MM.1S (cell line): ENCODE results near the gene LPIN1.

Experiments
- DNase-seq: peaks from one replicate; pipeline ENCODE4 v3.0.0-alpha.2; 2015
- H2AFZ ChIP-seq: fragments of 300-600 bp; sonication (generic); 2 replicates; pipeline ENCODE4 v1.6.0; 2016; ENCODE audit warnings: antibody characterized with exemption, low read length
- H3F3A ChIP-seq: fragments of 300-600 bp; sonication (generic); 2 replicates; pipeline ENCODE4 v1.6.1; 2016; ENCODE audit warnings: mild to moderate bottlenecking, antibody characterized with exemption, low read length, moderate library complexity, mixed read lengths; ENCODE audit not compliant: insufficient read depth
- H3K27ac ChIP-seq: fragments of 300-600 bp; sonication (generic); 2 replicates; pipeline ENCODE4 v1.5.1; 2016; ENCODE audit warnings: mild to moderate bottlenecking, low read length
- H3K27me3 ChIP-seq: fragments of 300-600 bp; sonication (generic); replicated peaks from 2 replicates; pipeline ENCODE4 v1.6.0; 2016; ENCODE audit warnings: low read length; ENCODE audit not compliant: insufficient read depth
- H3K36me3 ChIP-seq: fragments of 300-600 bp; sonication (generic); replicated peaks from 2 replicates; pipeline ENCODE4 v1.6.1; 2016; ENCODE audit warnings: mild to moderate bottlenecking, low read length, mixed read lengths; ENCODE audit not compliant: insufficient read depth
- H3K4me1 ChIP-seq: fragments of 300-600 bp; sonication (generic); 2 replicates; pipeline ENCODE4 v1.6.1; 2016; ENCODE audit warnings: low read length, mixed read lengths
- H3K4me2 ChIP-seq: fragments of 300-600 bp; sonication (generic); 2 replicates; pipeline ENCODE4 v1.6.0; 2016; ENCODE audit warnings: low read depth, low read length
- H3K4me3 ChIP-seq: fragments of 300-600 bp; sonication (generic); 2 replicates; pipeline ENCODE4 v1.5.1; 2016; ENCODE audit warnings: low read length, mixed read lengths
- H3K79me2 ChIP-seq: fragments of 300-600 bp; sonication (generic); 2 replicates; pipeline ENCODE4 v1.6.1; 2016; ENCODE audit warnings: mixed run types, low read length, mixed read lengths
- H3K9ac ChIP-seq: fragments of 300-600 bp; sonication (generic); 2 replicates; pipeline ENCODE4 v1.6.1; 2016; ENCODE audit warnings: low read length, mixed read lengths
- H3K9me2 ChIP-seq: fragments of 300-600 bp; sonication (generic); replicated peaks from 2 replicates; pipeline ENCODE4 v1.6.1; 2016; ENCODE audit warnings: mild to moderate bottlenecking, low read length, mixed read lengths; ENCODE audit not compliant: insufficient read depth
- H3K9me3 ChIP-seq: fragments of 300-600 bp; sonication (generic); replicated peaks from 2 replicates; pipeline ENCODE4 v1.6.1; 2016; ENCODE audit warnings: mild to moderate bottlenecking, low read length, mixed read lengths; ENCODE audit not compliant: insufficient read depth
- H4K20me1 ChIP-seq: fragments of 300-600 bp; sonication (generic); 2 replicates; pipeline ENCODE4 v1.6.1; 2016; ENCODE audit warnings: mild to moderate bottlenecking, low read length, moderate library complexity, mixed read lengths; ENCODE audit not compliant: insufficient read depth
- EZH2 ChIP-seq: fragments of 300-600 bp; sonication (generic); optimal IDR thresholded peaks from 2 replicates; pipeline ENCODE3; 2017; ENCODE audit warnings: low read depth, mild to moderate bottlenecking, antibody characterized with exemption, low read length, mixed read lengths
- EZH2phosphoT487 ChIP-seq: fragments of 300-600 bp; sonication (generic); IDR thresholded peaks from 2 replicates; pipeline ENCODE4 v1.6.1; 2018; ENCODE audit warnings: antibody characterized with exemption, low read length
- TF ChIP-seq, protein P1 (sequence below): fragments of 300-600 bp; sonication (generic); IDR thresholded peaks from 2 replicates; pipeline ENCODE4 v1.5.1; 2016; ENCODE audit warnings: antibody characterized with exemption, low read length, mixed read lengths

LPIN1 gene

DNA sequence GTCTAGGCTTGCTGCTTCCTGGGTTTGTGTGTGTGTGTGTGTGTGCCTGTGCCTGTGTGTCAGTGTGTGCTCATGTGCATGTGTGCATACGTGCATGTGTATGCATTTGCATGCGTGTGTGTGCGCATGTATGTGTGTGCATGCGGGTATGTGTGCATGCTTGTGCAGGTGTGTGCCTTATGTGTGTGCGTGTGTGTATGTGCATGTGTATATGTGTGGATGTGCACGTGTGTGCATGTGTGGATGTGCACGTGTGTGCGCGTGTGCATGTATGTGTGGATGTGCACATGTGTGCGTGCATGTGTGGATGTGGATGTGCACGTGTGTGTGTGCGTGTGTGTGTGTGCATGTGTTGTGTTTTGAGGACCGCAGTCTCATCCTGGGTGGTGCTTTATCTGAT lies 42.8 kb downstream of the LPIN1 start:
- TF ChIP-seq EZH2 (no peak), EZH2phosphoT487 (no peak)
- TF ChIP-seq, protein P1, sequence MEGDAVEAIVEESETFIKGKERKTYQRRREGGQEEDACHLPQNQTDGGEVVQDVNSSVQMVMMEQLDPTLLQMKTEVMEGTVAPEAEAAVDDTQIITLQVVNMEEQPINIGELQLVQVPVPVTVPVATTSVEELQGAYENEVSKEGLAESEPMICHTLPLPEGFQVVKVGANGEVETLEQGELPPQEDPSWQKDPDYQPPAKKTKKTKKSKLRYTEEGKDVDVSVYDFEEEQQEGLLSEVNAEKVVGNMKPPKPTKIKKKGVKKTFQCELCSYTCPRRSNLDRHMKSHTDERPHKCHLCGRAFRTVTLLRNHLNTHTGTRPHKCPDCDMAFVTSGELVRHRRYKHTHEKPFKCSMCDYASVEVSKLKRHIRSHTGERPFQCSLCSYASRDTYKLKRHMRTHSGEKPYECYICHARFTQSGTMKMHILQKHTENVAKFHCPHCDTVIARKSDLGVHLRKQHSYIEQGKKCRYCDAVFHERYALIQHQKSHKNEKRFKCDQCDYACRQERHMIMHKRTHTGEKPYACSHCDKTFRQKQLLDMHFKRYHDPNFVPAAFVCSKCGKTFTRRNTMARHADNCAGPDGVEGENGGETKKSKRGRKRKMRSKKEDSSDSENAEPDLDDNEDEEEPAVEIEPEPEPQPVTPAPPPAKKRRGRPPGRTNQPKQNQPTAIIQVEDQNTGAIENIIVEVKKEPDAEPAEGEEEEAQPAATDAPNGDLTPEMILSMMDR, result no peak

DNA sequence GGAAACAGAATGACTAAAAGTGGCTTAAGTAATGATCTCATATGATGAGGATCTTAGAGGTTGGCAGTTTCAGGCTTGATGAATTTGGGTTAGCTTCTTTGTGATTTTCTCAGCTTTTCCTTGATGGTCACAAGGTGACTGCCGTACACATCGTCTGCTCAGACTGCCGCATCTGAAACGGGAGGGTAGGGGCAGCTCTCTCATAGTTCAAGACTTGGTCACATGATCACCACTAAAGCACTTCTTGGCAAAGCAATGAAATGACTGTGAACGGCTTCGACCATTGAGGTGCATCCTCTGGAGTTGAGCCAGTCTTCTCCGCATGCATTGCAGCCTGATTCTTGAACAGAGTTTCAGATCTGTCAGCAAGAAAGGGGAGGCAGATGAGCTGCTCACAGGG lies 43.8 kb downstream of the LPIN1 start:
- Histone ChIP-seq H4K20me1 (no peaks in the 10 kb centered on the region; the same call in 1 of the 2 replicates), H3K36me3 (peaks cover 52% of the 10 kb centered on the region), H2AFZ (no peak overlapping the region), H3K9me3 (no peaks in the 10 kb centered on the region), H3F3A (no peaks in the 10 kb centered on the region), H3K9me2 (no peaks in the 10 kb centered on the region), H3K9ac (no peak overlapping the region), H3K27me3 (no peaks in the 10 kb centered on the region), H3K4me1 (no peaks in the 10 kb centered on the region), H3K27ac (no peak overlapping the region), H3K79me2 (peaks cover 62% of the 10 kb centered on the region), H3K4me3 (no peak overlapping the region), H3K4me2 (no peak overlapping the region)
- TF ChIP-seq EZH2phosphoT487, result no peak
- TF ChIP-seq EZH2, result no peak
- TF ChIP-seq, protein P1, result no peak
- no peak for DNase-seq

More for the DNA sequence above, 42.8 kb downstream of the LPIN1 start:
- H3K9me3 ChIP-seq, result no peaks in the 10 kb centered on the region
- no peaks in the 10 kb centered on the region for H3K27me3 ChIP-seq
- H3K9me2 ChIP-seq, result no peaks in the 10 kb centered on the region
- H3K4me1 ChIP-seq, result no peaks in the 10 kb centered on the region
- H3K4me3 ChIP-seq, result no peak overlapping the region
- H3F3A ChIP-seq, result peaks cover 3% of the 10 kb centered on the region; the same call in 1 of the 2 replicates
- H2AFZ ChIP-seq, result no peak overlapping the region
- no peaks in the 10 kb centered on the region; the same call in 1 of the 2 replicates for H4K20me1 ChIP-seq
- H3K27ac ChIP-seq, result no peak overlapping the region
- peaks cover 64% of the 10 kb centered on the region for H3K79me2 ChIP-seq
- H3K36me3 ChIP-seq, result peaks cover 49% of the 10 kb centered on the region
- H3K4me2 ChIP-seq, result no peak overlapping the region
- H3K9ac ChIP-seq, result no peak overlapping the region
- DNase-seq, result no peak

- DNase-seq, result no peak
- no peak overlapping the region for H2AFZ ChIP-seq
- 0 out of 2 replicates have a peak, but pooled peaks cover 5% of the 10 kb centered on the region for H4K20me1 ChIP-seq
- H3K4me3 ChIP-seq, result no peak overlapping the region
- H3K4me1 ChIP-seq, result no peaks in the 10 kb centered on the region
- no peak overlapping the region for H3K4me2 ChIP-seq
- H3K79me2 ChIP-seq, result peaks cover 62% of the 10 kb centered on the region
- H3K9me2 ChIP-seq, result no peaks in the 10 kb centered on the region
- H3K9ac ChIP-seq, result no peak overlapping the region
- no peaks in the 10 kb centered on the region for H3K27me3 ChIP-seq
- no peaks in the 10 kb centered on the region for H3K9me3 ChIP-seq
- H3K36me3 ChIP-seq, result peaks cover 49% of the 10 kb centered on the region
- H3F3A ChIP-seq, result no peaks in the 10 kb centered on the region
- TF ChIP-seq EZH2 (no peak), EZH2phosphoT487 (no peak)
- TF ChIP-seq, protein P1, result no peak
- no peak overlapping the region for H3K27ac ChIP-seq
These were observed 49.2 kb downstream of the LPIN1 start for GRCh38 chr2:11795590-11795989.
